ENCODE results near the gene FLNB.

DNA sequence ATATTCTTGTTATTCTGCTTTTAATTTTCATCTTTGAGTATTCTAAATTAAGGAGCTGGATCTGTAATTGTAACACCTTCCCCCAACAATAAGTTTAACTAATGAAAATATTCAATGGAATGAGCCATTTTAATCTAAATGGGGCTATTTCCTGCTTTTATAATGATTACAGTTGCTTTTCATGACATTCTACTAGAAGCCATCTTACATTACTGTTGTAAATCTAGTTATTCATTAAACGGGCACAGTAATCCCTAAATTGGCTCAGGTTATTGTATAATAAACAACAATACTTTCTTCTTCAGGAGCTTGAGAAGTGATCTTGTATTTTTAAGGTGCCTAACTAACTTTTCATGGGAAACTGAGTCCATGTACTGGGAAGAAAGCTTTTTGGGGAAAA is 8.5 kb downstream of the FLNB start:
- TF ChIP-seq CTCF (IDR thresholded peaks at IDR 0.05; ENCODE audit: insufficient read depth, low read depth, low read length) (no peak), EZH2 (IDR thresholded peaks at IDR 0.05; ENCODE audit: insufficient read depth, low read length) (no peak)
